Progenitor cell of endocrine pancreas (in vitro differentiated cells): ENCODE results near the gene MRPL12. TPM values are rescaled to one million over a fixed set of nuclear protein-coding genes. Genes with fewer than 3 reads are reported as not detected.

Experiments
- DNase-seq: peaks from one replicate; pipeline ENCODE4 v3.0.0; 2021; ENCODE audit warnings: low spot score; ENCODE audit not compliant: unreplicated experiment
- H3K27ac Mint-ChIP-seq: 2 replicates; pipeline ENCODE4 v1.8.0; 2021; ENCODE audit warnings: mild to moderate bottlenecking, moderate library complexity, mixed read lengths
- H3K27me3 Mint-ChIP-seq: 2 replicates; pipeline ENCODE4 v1.8.0; 2021; ENCODE audit warnings: mixed read lengths
- H3K36me3 Mint-ChIP-seq: 2 replicates; pipeline ENCODE4 v1.8.0; 2022; ENCODE audit warnings: mixed read lengths; ENCODE audit not compliant: insufficient read depth
- H3K4me1 Mint-ChIP-seq: 2 replicates; pipeline ENCODE4 v1.8.0; 2021; ENCODE audit warnings: low read depth, mixed read lengths
- H3K4me3 Mint-ChIP-seq: 2 replicates; pipeline ENCODE4 v1.8.0; 2021; ENCODE audit warnings: low read depth, mild to moderate bottlenecking, moderate library complexity, mixed read lengths
- H3K9me3 Mint-ChIP-seq: 2 replicates; pipeline ENCODE4 v1.8.0; 2021; ENCODE audit warnings: low read depth, mixed read lengths
- microRNA-seq: library from miRNA; unstranded; fragments of <30 nt; microRNA quantifications from one replicate; pipeline ENCODE4 v1.1.0, GENCODE V29; 2020; ENCODE audit warnings: borderline number of aligned reads; ENCODE audit not compliant: unreplicated experiment
- total RNA-seq: library from RNA; stranded (reverse); gene quantifications from 2 replicates; pipeline ENCODE4 v1.2.1, GENCODE V29; 2021
- TF ChIP-seq, protein P1 (sequence below): fragments of 200-600 bp; sonication (generic); IDR thresholded peaks from one replicate; pipeline ENCODE4 v1.5.0; 2021; ENCODE audit warnings: antibody characterized with exemption, mild to moderate bottlenecking; ENCODE audit not compliant: unreplicated experiment

Gene MRPL12
- total RNA-seq, 1 donor from 2014 or later = 63.6 TPM

GRCh38 chr17:81741049-81741593, 38.0 kb downstream of the MRPL12 start:
- H3K4me3 Mint-ChIP-seq = no peak overlapping the region
- no peaks in the 10 kb centered on the region for H3K36me3 Mint-ChIP-seq
- H3K4me1 Mint-ChIP-seq = no peaks in the 10 kb centered on the region
- DNase-seq = no peak
- H3K27me3 Mint-ChIP-seq = no peaks in the 10 kb centered on the region
- no peak overlapping the region for H3K27ac Mint-ChIP-seq
- H3K9me3 Mint-ChIP-seq = no peaks in the 10 kb centered on the region
- TF ChIP-seq, protein P1, sequence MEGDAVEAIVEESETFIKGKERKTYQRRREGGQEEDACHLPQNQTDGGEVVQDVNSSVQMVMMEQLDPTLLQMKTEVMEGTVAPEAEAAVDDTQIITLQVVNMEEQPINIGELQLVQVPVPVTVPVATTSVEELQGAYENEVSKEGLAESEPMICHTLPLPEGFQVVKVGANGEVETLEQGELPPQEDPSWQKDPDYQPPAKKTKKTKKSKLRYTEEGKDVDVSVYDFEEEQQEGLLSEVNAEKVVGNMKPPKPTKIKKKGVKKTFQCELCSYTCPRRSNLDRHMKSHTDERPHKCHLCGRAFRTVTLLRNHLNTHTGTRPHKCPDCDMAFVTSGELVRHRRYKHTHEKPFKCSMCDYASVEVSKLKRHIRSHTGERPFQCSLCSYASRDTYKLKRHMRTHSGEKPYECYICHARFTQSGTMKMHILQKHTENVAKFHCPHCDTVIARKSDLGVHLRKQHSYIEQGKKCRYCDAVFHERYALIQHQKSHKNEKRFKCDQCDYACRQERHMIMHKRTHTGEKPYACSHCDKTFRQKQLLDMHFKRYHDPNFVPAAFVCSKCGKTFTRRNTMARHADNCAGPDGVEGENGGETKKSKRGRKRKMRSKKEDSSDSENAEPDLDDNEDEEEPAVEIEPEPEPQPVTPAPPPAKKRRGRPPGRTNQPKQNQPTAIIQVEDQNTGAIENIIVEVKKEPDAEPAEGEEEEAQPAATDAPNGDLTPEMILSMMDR = no peak

DNA sequence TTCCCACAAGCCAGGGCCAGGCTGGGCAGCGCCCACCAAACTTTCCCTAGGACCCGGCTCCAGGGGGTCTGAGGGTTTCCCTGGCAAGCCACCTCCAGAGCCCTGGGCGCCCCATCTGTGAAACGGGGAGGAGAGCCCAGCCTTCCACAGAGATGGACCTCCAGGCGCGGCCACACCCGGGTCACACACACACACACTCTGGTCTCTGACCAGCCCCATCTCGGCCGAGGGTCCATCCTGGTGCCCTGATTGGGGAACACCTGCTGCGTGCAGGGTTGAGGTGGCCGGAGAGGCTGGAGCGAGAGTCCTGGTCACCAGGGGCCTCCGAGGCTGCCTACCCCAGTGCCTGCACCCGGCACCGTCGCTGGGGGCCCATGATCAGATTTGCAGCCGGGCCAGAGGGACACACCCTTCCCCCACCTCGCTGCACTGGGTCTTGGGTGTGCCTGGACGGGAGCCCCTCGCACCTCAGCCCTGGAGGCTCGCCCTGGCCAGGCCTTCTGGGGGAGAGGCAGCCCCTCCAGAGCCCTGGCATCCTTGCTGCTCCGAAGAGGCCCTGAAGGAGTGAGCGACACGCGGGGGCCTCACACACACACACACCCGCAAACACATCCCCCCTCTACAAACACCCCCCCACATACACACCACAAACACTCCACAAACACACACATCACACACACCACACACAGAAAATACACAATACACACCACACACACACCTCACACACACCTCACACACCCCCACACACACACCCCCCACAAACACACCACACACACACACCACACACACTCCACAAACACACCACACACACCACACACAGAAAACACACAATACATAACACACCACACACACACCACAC, 38.7 kb downstream of the MRPL12 start:
- no peak for DNase-seq
- TF ChIP-seq, protein P1 = no peak
- no peak overlapping the region for H3K27ac Mint-ChIP-seq
- no peaks in the 10 kb centered on the region for H3K4me1 Mint-ChIP-seq
- no peaks in the 10 kb centered on the region for H3K9me3 Mint-ChIP-seq
- no peak overlapping the region for H3K4me3 Mint-ChIP-seq
- no peaks in the 10 kb centered on the region for H3K27me3 Mint-ChIP-seq
- no peaks in the 10 kb centered on the region for H3K36me3 Mint-ChIP-seq

Small RNAs within 50 kb of the gene (microRNA-seq; reads per million reads assigned to microRNA genes)
- 3.6 reads per million for gene MIR6786

Other genes with a start within 250 kb of the MRPL12 start
- 3,227 and 3,279 TPM in 2 replicates for gene ACTG1, start 190.6 kb upstream of the MRPL12 start, total RNA-seq
- gene FSCN2, start 175.0 kb upstream of the MRPL12 start, total RNA-seq = 4.8 and 5.3 TPM in 2 replicates
- gene FAAP100, start 151.0 kb upstream of the MRPL12 start, total RNA-seq = 46.5 and 47.7 TPM in 2 replicates
- gene NPLOC4, start 66.3 kb upstream of the MRPL12 start, total RNA-seq = 93.8 and 102 TPM in 2 replicates
- gene TSPAN10, start 66.2 kb upstream of the MRPL12 start, total RNA-seq = 4.0 and 4.4 TPM in 2 replicates
- gene PDE6G, start 46.8 kb upstream of the MRPL12 start, total RNA-seq = 0.50 TPM in 1 of 2 replicates, not detected in the other
- gene OXLD1, start 36.8 kb upstream of the MRPL12 start, total RNA-seq = 18.6 and 23.6 TPM in 2 replicates
- 24.8 and 26.6 TPM in 2 replicates for gene CCDC137, start 36.6 kb upstream of the MRPL12 start, total RNA-seq
- gene ARL16, start 19.6 kb upstream of the MRPL12 start, total RNA-seq = 42.1 TPM in 2 replicates
- gene HGS, start 19.4 kb upstream of the MRPL12 start, total RNA-seq = 127 and 141 TPM in 2 replicates
- gene SLC25A10, start 8.9 kb downstream of the MRPL12 start, total RNA-seq = 36.9 and 40.9 TPM in 2 replicates
- gene GCGR, start 100.8 kb downstream of the MRPL12 start, total RNA-seq = 2.1 and 2.2 TPM in 2 replicates
- gene MCRIP1, start 129.9 kb downstream of the MRPL12 start, total RNA-seq = 138 and 157 TPM in 2 replicates
- gene PPP1R27, start 131.7 kb downstream of the MRPL12 start, total RNA-seq = not detected in 2 replicates
- gene P4HB, start 157.2 kb downstream of the MRPL12 start, total RNA-seq = 467 and 484 TPM in 2 replicates
- 239 and 248 TPM in 2 replicates for gene ARHGDIA, start 168.0 kb downstream of the MRPL12 start, total RNA-seq
- gene ALYREF, start 188.2 kb downstream of the MRPL12 start, total RNA-seq = 98.9 and 99.7 TPM in 2 replicates
- gene ANAPC11, start 188.4 kb downstream of the MRPL12 start, total RNA-seq = 137 and 139 TPM in 2 replicates
- gene NPB, start 198.9 kb downstream of the MRPL12 start, total RNA-seq = 0.78 and 1.7 TPM in 2 replicates
- gene PCYT2, start 208.0 kb downstream of the MRPL12 start, total RNA-seq = 93.2 and 95.2 TPM in 2 replicates
- gene SIRT7, start 214.8 kb downstream of the MRPL12 start, total RNA-seq = 32.4 and 34.0 TPM in 2 replicates
- 29.5 and 30.2 TPM in 2 replicates for gene MAFG, start 224.4 kb downstream of the MRPL12 start, total RNA-seq
- gene PYCR1, start 233.9 kb downstream of the MRPL12 start, total RNA-seq = 65.0 and 65.6 TPM in 2 replicates
- not detected in 2 replicates for gene MYADML2, start 243.9 kb downstream of the MRPL12 start, total RNA-seq